WERI-Rb-1 (cell line): ENCODE measurements around the gene ZNF749.

Source experiments
- DNase-seq: peaks from one replicate; pipeline ENCODE4 v3.0.0-alpha.2; 2020
- H3K27ac ChIP-seq: fragments of 250-450 bp; sonication (Bioruptor Pico); 2 replicates; pipeline ENCODE4 v1.5.1; 2020; ENCODE audit warnings: mild to moderate bottlenecking, moderate library complexity
- H3K27me3 ChIP-seq: fragments of 250-450 bp; sonication (Bioruptor Pico); 2 replicates; pipeline ENCODE4 v1.5.1; 2021; ENCODE audit warnings: mild to moderate bottlenecking, low read depth, moderate library complexity; ENCODE audit not compliant: insufficient read depth, severe bottlenecking
- H3K36me3 ChIP-seq: fragments of 250-450 bp; sonication (Bioruptor Pico); 2 replicates; pipeline ENCODE4 v1.5.1; 2020; ENCODE audit warnings: mild to moderate bottlenecking, moderate library complexity
- H3K4me3 ChIP-seq: 2 replicates; pipeline ENCODE4 v1.5.1; 2011; ENCODE audit warnings: low read depth, mild to moderate bottlenecking, control low read depth, low read length
- H3K9me3 ChIP-seq: fragments of 250-450 bp; sonication (Bioruptor Pico); 2 replicates; pipeline ENCODE4 v1.5.1; 2021; ENCODE audit warnings: mild to moderate bottlenecking, moderate library complexity; ENCODE audit not compliant: severe bottlenecking
- CTCF ChIP-seq: IDR thresholded peaks from 2 replicates; pipeline ENCODE4 v1.5.1; 2011; ENCODE audit warnings: low read depth, mild to moderate bottlenecking, control low read depth, inconsistent platforms, low read length

The ZNF749 gene

GRCh38 chr19:57435062-57435978, at the start of gene ZNF749:
Gene ZNF749, plus strand, starts transcription at chr19:57435325. Its CDS starts 254 bp downstream, at chr19:57435579.
- peak within 1 kb of the TSS; percentile 89 for H3K27ac ChIP-seq

DNA sequence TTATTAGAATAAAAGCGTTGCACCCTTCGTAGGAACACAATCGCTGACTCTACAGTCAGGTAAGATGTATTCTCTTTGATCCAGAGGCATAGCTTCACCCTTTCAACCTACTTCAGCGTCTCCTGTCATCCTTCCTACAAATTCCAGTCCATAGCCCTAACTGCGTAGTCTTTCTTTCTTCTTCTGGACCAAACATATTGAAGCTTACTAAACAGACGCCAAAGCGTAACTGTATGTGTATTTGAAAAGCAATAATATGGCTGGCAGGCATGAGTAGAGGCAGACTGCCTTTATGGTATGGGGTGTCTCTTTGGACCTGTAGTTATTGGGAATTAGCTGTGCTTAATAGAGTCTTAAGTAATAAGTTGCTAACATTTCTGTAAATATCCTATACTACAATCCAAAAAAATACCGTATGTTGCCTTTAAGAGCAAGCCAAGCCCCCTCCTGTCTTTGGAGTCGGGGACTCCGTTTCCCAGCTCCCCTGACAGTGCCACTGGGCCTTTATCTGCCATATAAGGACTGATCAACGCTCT, 45.9 kb upstream of the ZNF749 start:
- H3K9me3 ChIP-seq, result no peaks in the 10 kb centered on the region
- no peak for TF ChIP-seq CTCF
- H3K27ac ChIP-seq, result peak overlapping the region; percentile 66

More at GRCh38 chr19:57435062-57435978, at the start of gene ZNF749:
- TF ChIP-seq CTCF, result no peak
- peak; percentile 99 for DNase-seq
- H3K4me3 ChIP-seq, result peak within 1 kb of the TSS; percentile 57
- H3K36me3 ChIP-seq, result peaks cover 20% of the 10 kb centered on the region
- H3K9me3 ChIP-seq, result peaks cover 2% of the 10 kb centered on the region
- H3K27me3 ChIP-seq, result no peaks in the 10 kb centered on the region

DNA sequence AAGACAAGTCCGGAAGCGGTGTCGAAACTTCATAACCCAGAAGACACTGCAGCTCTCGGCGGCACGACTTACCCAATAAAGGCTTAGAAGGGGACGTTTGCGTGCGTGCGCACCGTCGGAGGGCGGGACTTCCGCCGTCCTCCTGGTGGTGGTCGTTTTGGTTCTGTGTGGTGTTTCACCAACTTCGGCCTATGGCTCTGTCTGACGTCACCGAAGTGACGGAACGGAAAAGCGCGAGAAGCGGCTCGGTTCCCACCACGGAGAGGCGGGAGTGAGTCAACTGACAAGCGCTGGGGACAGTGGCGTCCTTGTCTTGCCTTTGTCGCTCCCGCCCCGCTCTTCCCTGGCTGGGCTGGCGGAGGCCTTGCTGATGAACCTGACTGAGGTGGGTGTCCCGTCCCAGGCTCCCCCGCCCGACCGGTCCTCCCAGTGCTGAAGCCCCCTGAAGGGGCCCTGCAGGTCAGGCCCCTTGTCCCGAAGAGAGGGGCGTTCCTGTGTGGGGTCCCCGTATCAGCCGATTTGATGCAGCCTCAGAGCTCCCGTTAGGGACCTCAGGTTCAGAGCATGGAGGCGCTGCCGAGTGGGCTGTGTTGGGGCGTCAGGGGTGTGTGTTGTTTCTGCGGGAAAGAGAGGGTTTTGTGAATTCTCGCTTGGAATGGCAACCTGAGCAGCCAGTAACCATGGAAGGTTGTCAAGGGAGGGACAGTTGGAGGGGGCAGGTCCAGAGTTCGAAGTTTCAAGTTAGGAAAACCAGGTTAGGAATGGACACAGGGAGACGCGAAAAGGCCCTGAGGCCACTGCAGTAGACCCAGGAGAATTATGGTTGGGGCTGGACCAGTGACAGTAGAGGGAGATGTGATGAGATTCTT, 45.2 kb upstream of the ZNF749 start, which contains the start of gene ZNF548:
Gene ZNF548, plus strand, starts transcription at position 125 of the 869 bp plus-strand sequence. Its CDS starts 246 bp downstream, at position 371.
- Histone ChIP-seq H3K4me3 (peak within 1 kb of the TSS; percentile 85), H3K36me3 (peaks cover 10% of the 10 kb centered on the region), H3K9me3 (no peaks in the 10 kb centered on the region), H3K27ac (peak within 1 kb of the TSS; percentile 77), H3K27me3 (no peaks in the 10 kb centered on the region)
- TF ChIP-seq CTCF, result peak; percentile 19; the same call in 1 of the 2 replicates
- DNase-seq, result peak; percentile 98

More for the DNA sequence above, 45.9 kb upstream of the ZNF749 start:
- no peak for DNase-seq
- peak overlapping the region; percentile 34 for H3K4me3 ChIP-seq
- H3K36me3 ChIP-seq, result peaks cover 6% of the 10 kb centered on the region
- H3K27me3 ChIP-seq, result no peaks in the 10 kb centered on the region

DNA sequence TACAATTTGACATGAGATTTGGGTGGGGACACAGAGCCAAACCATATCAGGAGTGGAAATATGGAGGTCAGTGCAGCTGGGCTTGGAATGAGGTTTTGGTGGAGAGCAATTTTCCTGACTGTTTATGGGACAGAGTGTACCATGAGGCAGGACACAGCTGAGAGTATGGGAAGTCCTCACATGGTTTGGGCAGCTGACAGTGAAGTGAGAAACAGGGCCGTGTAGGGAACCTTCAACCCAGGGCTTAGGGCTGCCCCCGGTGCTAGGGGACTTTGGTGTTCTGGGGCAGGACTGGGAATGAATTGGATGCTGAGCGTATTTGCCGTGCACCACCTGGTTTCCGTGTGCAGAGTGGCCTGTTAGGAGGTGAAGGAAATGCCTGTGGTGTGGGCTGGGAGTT, 39.4 kb upstream of the ZNF749 start:
- Histone ChIP-seq H3K36me3 (peaks cover 37% of the 10 kb centered on the region), H3K27ac (no peak overlapping the region), H3K9me3 (no peaks in the 10 kb centered on the region), H3K27me3 (no peaks in the 10 kb centered on the region), H3K4me3 (no peak overlapping the region)
- no peak for TF ChIP-seq CTCF
- no peak for DNase-seq

DNA sequence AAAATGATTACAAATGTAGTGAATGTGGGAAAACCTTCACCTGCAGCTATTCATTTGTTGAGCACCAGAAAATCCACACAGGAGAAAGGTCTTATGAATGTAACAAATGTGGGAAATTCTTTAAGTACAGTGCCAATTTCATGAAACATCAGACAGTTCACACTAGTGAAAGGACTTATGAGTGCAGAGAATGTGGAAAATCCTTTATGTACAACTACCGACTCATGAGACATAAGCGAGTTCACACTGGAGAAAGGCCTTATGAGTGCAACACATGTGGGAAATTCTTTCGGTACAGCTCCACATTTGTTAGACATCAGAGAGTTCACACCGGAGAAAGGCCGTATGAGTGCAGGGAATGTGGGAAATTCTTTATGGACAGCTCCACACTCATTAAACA, 36.3 kb upstream of the ZNF749 start:
- Histone ChIP-seq H3K9me3 (no peaks in the 10 kb centered on the region), H3K27ac (no peak overlapping the region)

More for the DNA sequence above, 36.3 kb upstream of the ZNF749 start:
- DNase-seq, result no peak
- peaks cover 35% of the 10 kb centered on the region for H3K36me3 ChIP-seq
- TF ChIP-seq CTCF, result no peak
- H3K27me3 ChIP-seq, result no peaks in the 10 kb centered on the region
- H3K4me3 ChIP-seq, result no peak overlapping the region
